Pancreas (tissue), 10 donors: ENCODE measurements around the gene PPHLN1. TPM values are rescaled to one million over a fixed set of nuclear protein-coding genes. Genes with fewer than 3 reads are reported as not detected.

Source experiments
- ATAC-seq, 4 donors: fragments of 200-7000 bp; cut with Tn5 transposase; one replicate each; pipeline versions ENCODE4 v1.8.0 to v1.9.1; 2020; ENCODE audit warnings: mild to moderate bottlenecking in 4 of 4, moderate library complexity in 4 of 4
- DNase-seq, 6 donors: peaks; one replicate each; pipeline ENCODE4 v3.0.0-alpha.2; 2020
- FAIRE-seq: peaks from 2 replicates; lab custom pipeline; 2012; peaks lifted over from hg19 to GRCh38; lab: Jason Lieb, UNC
- H3K27ac ChIP-seq, 4 donors: fragments of 200-600 bp; sonication (generic); 1 replicate in 3 of 4; 2 replicates in 1 of 4; pipeline versions ENCODE4 v1.5.0 to v1.8.0; 2020
- H3K27me3 ChIP-seq, 4 donors: fragments of 200-600 bp; one replicate each; pipeline ENCODE4 v1.8.0; 2021
- H3K36me3 ChIP-seq, 3 donors: fragments of 200-600 bp; sonication (generic) in 1 of 3; one replicate each; pipeline versions ENCODE4 v1.5.0 to v1.8.0; 2020 to 2021
- H3K4me1 ChIP-seq, 3 donors: fragments of 200-600 bp; one replicate each; pipeline ENCODE4 v1.8.0; 2021
- H3K4me3 ChIP-seq, 4 donors: fragments of 200-600 bp; sonication (generic) in 2 of 4; one replicate each; pipeline versions ENCODE4 v1.5.0 to v1.8.0; 2020 to 2021
- H3K9me3 ChIP-seq, 4 donors: fragments of 200-600 bp; one replicate each; pipeline ENCODE4 v1.8.0; 2021
- CTCF ChIP-seq, 4 donors: fragments of 200-600 bp; sonication (generic) in 3 of 4; IDR thresholded peaks; one replicate each; pipeline versions ENCODE4 v1.5.0 to v1.8.0; 2021; ENCODE audit warnings: antibody characterized with exemption in 4 of 4
- WGBS, 2 donors: extraction: QIAGEN DNeasy Blood & Tissue Kit; methylation state at CpG; one replicate each; pipeline ENCODE4 v1.1.7; 2013; 5-methylcytosine and 5-hydroxymethylcytosine counted together
- intact Hi-C, 3 donors: fragments of 100-400 bp; cut with DNase I; formaldehyde crosslinking; loops; one replicate each; pipeline versions ENCODE4 v1.11.1 to v1.14.2; 2022
- polyA plus RNA-seq, 2 donors: library from polyadenylated mRNA; stranded (reverse); fragments of 200-250 nt; gene quantifications; one replicate each; pipeline ENCODE4 v1.2.3, GENCODE V29; 2013
- total RNA-seq, 6 donors: library from RNA; stranded (reverse); fragmentation: NEBNext Ultra II Directional in 4 of 6; extraction: Animal tissue kit (Norgen Biotek cat#: 25700) in 4 of 6; gene quantifications; one replicate each; pipeline versions ENCODE4 v1.2.1 to v1.2.4, GENCODE V29; 2021 to 2023
- donor health status: healthy with polysubstance abuse.
- donor health status: DM: no; HTN: no; CAD: no; lungs with moderate emphysema.
- donor health status: DM: no; HTN: no; CAD: no.
- donor health status: control.
- donor health status: control.
- donor health status: Bipolar disorder and iron deficiency.
- donor health status: DM: yes; HTN: yes; CAD: no.
- donor health status: DM: no; HTN: no; CAD: no.
- donor health status: DM: no; HTN: no; CAD: no.
- donor health status: DM: yes; HTN: yes; CAD: no.

PPHLN1 gene
- 10 to 100 TPM; 11.1 to 26.4 (median 15.8) TPM for total RNA-seq
- 10 to 100 TPM; 14.0 to 21.8 TPM for polyA plus RNA-seq

GRCh38 chr12:42325653-42326474 lies at the start of gene PPHLN1, which contains the start of gene ZCRB1:
PPHLN1 (plus strand) TSS chr12:42326167; CDS start chr12:42335903, 9,736 bp downstream.
ZCRB1 (minus strand) TSS chr12:42326094; CDS start chr12:42324102, 1,992 bp downstream.
- DNase-seq (peak; percentile 64 to 89 (median 72)), FAIRE-seq (no peak), ATAC-seq (peak; percentile 81 to 94 (median 86))
- no peaks in the 10 kb centered on the region for H3K36me3 ChIP-seq
- peak within 1 kb of the TSS; percentile 54 to 73 (median 69) for H3K4me3 ChIP-seq
- peak within 1 kb of the TSS; percentile 57 to 80 (median 74) for H3K27ac ChIP-seq
- no peak for TF ChIP-seq CTCF (IDR thresholded peaks at IDR 0.05)
- peaks cover 10 to 30% (median 27%) of the 10 kb centered on the region in 3 donors for H3K4me1 ChIP-seq
- WGBS, 2 donors = 0% methylated on average over 51 to 55 of the region's 55 CpGs
- H3K9me3 ChIP-seq = no peaks in the 10 kb centered on the region
- H3K27me3 ChIP-seq = no peaks in the 10 kb centered on the region
- intact Hi-C loops = no loop called here

GRCh38 chr12:42277396-42278127 lies 48.4 kb upstream of the PPHLN1 start:
- H3K27ac ChIP-seq = no peak overlapping the region
- 75 to 87% methylated on average over 6 of the region's 6 CpGs for WGBS, 2 donors
- DNase-seq = no peak
- no peak for FAIRE-seq
- no peaks in the 10 kb centered on the region for H3K9me3 ChIP-seq
- H3K4me3 ChIP-seq = no peak overlapping the region
- no peaks in the 10 kb centered on the region for H3K27me3 ChIP-seq
- intact Hi-C loops = no loop called here
- no peaks in the 10 kb centered on the region for H3K4me1 ChIP-seq
- TF ChIP-seq CTCF (IDR thresholded peaks at IDR 0.05) = no peak
- H3K36me3 ChIP-seq = no peaks in the 10 kb centered on the region
- no peak for ATAC-seq

GRCh38 chr12:42278128-42278510 lies 47.8 kb upstream of the PPHLN1 start:
- H3K36me3 ChIP-seq = no peaks in the 10 kb centered on the region
- no peak for FAIRE-seq
- no peak for TF ChIP-seq CTCF (IDR thresholded peaks at IDR 0.05)
- no peaks in the 10 kb centered on the region for H3K4me1 ChIP-seq
- H3K4me3 ChIP-seq = no peak overlapping the region
- DNase-seq = no peak
- intact Hi-C loops = no loop called here
- no peaks in the 10 kb centered on the region for H3K9me3 ChIP-seq
- no peaks in the 10 kb centered on the region for H3K27me3 ChIP-seq
- H3K27ac ChIP-seq = no peak overlapping the region
- no peak for ATAC-seq

- TF ChIP-seq CTCF (IDR thresholded peaks at IDR 0.05) = no peak
- Histone ChIP-seq H3K4me3 (no peak overlapping the region), H3K27ac (no peak overlapping the region), H3K36me3 (no peaks in the 10 kb centered on the region), H3K27me3 (peaks cover 0 to 4% (median 0%) of the 10 kb centered on the region in 4 donors), H3K9me3 (no peaks in the 10 kb centered on the region), H3K4me1 (no peaks in the 10 kb centered on the region)
- peak in 2 of 4 donors; percentile 60 for ATAC-seq
- 14 to 23% methylated on average over 3 of the region's 3 CpGs for WGBS, 2 donors
- no peak for FAIRE-seq
- intact Hi-C loops = no loop called here
- no peak for DNase-seq
These were observed 44.7 kb upstream of the PPHLN1 start for GRCh38 chr12:42281278-42281677.
